Gastrocnemius medialis (tissue), 4 donors: ENCODE measurements around the gene SIRPA.

Experiments
- POLR2A ChIP-seq, 2 donors: fragments of 450-650 bp; IDR thresholded peaks; one replicate each; pipeline ENCODE4 v1.6.1; 2017; ENCODE audit warnings: antibody characterized with exemption in 2 of 2, mild to moderate bottlenecking in 2 of 2, moderate library complexity in 2 of 2
- TF ChIP-seq, protein P1 (sequence below), 5 experiments: fragments of 450-650 bp in 3 of 5; fragments of 200-600 bp in 2 of 5; sonication (generic) in 2 of 5; IDR thresholded peaks in 4 of 5; conservative IDR thresholded peaks in 1 of 5; 1 replicate in 4 of 5; 2 replicates in 1 of 5; pipeline ENCODE4 v1.5.1; 2016 to 2019; ENCODE audit warnings: antibody characterized with exemption in 5 of 5, mild to moderate bottlenecking in 3 of 5, moderate library complexity in 3 of 5

DNA sequence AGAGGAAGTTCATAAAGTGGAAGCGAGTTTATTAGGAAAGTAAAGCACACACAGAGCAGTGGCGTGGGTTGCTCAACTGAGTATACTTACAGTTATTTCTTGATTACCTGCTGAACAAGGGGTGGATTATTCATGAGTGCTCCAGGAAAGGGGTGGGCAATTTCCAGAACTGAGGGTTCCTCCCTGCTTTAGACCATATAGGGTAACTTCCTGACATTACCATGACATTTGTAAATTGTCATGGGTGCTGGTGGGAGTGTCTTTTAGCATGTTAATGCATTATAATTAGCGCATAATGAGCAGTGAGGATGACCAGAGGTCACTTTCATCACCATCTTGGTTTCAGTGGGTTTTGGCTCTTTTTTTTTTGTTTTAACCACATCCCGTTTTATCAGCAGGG is 68.9 kb downstream of the SIRPA start:
- TF ChIP-seq POLR2A (IDR thresholded peaks at IDR 0.05): no peak
- TF ChIP-seq, protein P1, sequence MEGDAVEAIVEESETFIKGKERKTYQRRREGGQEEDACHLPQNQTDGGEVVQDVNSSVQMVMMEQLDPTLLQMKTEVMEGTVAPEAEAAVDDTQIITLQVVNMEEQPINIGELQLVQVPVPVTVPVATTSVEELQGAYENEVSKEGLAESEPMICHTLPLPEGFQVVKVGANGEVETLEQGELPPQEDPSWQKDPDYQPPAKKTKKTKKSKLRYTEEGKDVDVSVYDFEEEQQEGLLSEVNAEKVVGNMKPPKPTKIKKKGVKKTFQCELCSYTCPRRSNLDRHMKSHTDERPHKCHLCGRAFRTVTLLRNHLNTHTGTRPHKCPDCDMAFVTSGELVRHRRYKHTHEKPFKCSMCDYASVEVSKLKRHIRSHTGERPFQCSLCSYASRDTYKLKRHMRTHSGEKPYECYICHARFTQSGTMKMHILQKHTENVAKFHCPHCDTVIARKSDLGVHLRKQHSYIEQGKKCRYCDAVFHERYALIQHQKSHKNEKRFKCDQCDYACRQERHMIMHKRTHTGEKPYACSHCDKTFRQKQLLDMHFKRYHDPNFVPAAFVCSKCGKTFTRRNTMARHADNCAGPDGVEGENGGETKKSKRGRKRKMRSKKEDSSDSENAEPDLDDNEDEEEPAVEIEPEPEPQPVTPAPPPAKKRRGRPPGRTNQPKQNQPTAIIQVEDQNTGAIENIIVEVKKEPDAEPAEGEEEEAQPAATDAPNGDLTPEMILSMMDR (IDR thresholded peaks at IDR 0.05 in 4 of 5, conservative IDR thresholded peaks at IDR 0.05 in 1 of 5): no peak
